Activated CD8-positive, alpha-beta memory T cell treated with anti-CD3 and anti-CD28 coated beads, Interleukin-2, amount 50 U/mL, for 48 hours (primary cell): ENCODE measurements around the gene UNC5B.

Experiments
- DNase-seq: peaks from one replicate; pipeline ENCODE4 v3.0.0-alpha.2; 2020

Gene UNC5B

GRCh38 chr10:71255808-71256660, 43.7 kb downstream of the UNC5B start:
- no peak for DNase-seq

GRCh38 chr10:71256661-71257318, 44.4 kb downstream of the UNC5B start:
- no peak for DNase-seq

GRCh38 chr10:71257319-71257997, 45.1 kb downstream of the UNC5B start:
- DNase-seq = no peak

DNA sequence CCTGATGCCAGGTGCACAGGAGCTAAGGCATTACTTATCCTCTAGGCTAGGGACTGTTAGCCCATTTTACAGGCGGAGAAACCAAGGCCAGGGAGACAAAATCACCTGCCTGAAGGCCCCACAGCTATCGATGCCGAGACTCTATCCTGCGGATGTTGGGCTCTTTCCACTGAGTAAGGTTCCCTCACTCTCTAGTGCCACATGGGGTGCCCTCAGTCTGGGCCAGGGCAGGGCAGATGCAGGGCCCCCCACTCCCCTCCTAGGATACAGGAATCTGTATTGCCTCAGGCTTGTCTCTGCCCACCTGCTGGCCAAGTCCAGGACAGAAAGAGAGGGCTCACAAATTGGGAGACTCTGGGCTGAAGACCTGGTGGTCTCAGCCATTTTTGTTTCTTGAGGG, 45.7 kb downstream of the UNC5B start:
- DNase-seq = no peak

GRCh38 chr10:71258446-71259145, 46.2 kb downstream of the UNC5B start:
- DNase-seq = no peak

- no peak for DNase-seq
These were observed 46.9 kb downstream of the UNC5B start for GRCh38 chr10:71259282-71259681.

DNA sequence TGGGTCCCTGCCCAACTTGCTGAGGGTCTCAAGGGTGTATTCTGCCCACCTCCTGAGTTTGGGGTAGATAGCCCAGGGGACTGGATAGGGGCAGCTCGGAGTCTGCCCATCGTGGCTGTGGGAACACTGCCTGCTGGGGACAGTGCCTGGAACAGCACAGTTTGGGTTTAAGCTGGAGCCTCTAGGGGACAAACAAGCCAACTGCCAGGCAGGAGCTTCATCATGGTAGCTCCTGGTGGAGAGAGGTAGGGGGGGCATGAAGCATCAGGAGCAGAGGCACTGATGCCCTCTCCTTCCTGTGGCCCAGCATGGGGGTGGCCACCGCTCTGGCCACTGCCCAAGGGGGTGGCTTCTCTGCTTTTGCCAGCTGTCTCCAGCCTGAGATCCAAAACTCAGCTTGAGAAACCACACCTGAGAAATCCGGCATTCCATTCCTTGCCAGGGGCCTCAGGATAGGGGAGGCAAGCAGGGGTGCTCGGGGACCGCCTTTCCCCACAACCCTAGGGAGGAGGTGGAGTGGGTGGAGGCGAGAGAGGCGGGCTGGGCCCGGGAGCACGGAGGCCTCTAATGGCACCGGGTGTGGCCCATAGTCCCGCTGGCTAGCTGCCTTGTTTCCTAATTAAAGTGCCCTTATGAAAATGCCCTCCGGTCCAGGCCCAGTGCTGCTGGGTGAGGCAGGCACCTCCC, 47.6 kb downstream of the UNC5B start:
- no peak for DNase-seq

DNA sequence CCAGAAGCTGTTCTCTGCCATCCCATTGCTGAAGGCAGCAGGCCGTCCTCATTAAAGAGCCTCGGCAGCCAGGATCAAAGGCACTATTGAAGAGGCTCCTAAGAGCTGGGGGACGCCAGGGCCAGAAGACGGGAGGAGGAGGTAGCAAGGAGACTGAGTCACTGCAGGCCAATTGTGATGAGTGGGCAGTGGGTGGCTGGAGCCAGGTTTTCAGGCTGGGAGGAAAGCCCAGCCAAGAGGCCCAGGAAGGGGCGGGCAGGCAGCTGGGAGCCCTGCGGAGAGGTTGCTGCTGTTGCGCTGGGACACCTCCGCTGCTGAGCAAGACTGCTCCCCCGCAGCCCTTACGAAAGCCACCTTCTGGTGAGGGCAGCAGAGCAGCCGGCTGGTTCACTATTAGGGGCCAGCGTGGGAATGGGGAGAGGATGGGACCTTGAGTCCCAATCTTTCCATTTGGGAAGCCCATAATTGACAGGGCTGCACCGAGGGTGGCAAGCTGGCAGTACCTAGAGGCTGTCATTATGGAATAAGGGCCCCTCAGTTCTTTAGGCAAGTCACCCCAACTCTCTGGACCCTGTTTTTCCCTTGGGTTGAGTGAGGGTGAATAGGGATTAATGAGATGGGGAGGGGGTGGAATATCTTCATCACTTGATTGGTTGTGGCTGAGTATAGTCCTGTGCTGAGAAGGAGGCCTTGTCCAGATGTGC, 48.4 kb downstream of the UNC5B start:
- DNase-seq = no peak

DNA sequence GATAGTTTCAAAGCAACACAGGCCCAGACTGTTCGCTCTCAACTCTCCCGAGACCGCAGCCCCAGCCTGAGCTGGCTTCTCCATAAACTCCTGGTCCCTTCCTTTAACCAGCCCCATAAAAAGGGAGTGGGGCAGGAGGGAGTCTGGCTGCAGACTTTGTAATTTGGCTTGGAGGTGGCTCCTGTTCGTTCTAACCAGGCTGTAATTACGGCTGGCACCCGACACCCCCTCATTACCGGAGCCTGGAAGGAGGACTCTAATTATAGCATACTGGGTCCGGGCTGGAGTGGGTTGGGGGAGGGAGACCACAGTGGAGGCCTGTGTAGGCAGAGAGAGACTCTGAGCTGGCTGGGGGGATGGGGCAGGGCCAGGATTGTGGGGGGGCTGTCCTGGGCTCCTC, 49.7 kb downstream of the UNC5B start:
- DNase-seq = no peak

DNA sequence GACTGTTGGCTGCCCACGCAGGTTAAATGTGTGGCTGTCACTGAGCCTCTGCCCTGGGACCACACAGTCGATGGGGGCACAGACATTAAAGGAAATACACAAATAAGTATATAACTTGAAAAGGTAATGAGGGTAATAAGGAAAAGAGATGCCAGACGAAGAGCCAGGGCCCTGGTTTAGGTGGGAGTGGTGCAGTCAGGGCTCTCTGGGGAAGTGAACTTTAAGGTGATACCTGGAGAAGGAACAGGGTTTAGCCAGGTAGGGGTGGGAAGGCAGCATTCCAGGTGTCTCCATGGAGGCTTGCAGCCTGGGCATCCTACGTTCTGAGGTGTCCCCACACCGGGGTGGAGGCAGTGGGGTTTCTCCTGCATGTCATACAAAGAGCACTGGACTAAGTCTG, 50.4 kb downstream of the UNC5B start:
- no peak for DNase-seq

GRCh38 chr10:71263376-71263775, 51.0 kb downstream of the UNC5B start:
- DNase-seq = no peak

DNA sequence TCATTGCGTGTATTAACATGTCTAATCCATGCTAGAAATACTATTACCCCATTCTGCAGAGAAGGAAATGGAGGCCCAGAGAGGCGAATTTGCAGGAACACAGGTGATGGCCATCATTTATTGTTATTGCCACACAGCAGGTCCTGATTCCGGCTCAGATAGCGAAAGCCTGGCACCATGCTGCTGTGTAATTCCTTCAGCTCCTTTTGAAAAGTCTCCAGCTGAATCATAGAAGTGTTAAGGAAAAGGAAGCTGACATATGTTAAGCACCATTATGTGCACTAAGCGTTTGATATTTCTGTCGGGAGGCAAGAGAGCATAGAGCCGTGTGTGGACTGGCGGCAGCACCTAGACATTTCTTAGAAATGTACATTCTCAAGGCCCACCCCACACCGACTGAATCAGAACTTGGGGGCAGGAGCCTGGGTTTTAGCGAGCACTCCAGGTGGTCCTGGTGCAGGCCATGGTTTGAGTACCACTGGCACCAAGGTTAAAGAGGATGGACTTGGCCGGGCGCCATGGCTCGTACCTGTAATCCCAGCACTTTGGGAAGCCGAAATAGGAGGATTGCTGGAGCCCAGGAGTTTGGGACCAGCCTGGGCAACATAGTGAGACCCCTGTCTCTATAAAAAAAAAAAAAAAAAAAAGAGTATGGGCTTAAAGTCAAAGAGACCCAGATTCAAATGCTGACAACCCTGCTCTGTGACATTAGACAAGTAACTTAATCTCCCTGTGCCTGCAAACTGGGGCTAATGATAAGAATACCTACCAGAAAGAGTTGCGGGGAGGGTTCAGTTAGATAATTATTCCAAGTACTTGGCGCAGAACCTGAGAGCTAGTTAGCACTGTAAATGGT, 52.2 kb downstream of the UNC5B start:
- no peak for DNase-seq

DNA sequence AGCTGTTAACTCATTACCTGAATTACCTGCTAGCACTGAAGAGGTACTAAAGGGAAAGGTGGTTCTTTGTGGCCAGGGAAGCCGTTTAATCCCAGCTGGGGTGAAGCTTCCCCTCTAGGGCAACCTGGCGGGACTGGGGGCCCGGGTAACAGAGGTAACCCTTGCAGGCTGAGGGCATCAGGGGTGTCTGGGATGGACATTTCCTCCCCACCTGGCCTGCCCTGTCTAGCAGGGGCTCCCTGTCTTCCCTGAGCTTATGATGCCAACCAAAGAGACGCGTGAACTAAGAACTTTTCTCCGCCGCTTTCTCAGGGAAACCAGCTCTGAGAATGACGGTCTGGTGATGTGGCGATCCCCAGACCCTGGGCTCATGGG, 52.8 kb downstream of the UNC5B start:
- no peak for DNase-seq

DNA sequence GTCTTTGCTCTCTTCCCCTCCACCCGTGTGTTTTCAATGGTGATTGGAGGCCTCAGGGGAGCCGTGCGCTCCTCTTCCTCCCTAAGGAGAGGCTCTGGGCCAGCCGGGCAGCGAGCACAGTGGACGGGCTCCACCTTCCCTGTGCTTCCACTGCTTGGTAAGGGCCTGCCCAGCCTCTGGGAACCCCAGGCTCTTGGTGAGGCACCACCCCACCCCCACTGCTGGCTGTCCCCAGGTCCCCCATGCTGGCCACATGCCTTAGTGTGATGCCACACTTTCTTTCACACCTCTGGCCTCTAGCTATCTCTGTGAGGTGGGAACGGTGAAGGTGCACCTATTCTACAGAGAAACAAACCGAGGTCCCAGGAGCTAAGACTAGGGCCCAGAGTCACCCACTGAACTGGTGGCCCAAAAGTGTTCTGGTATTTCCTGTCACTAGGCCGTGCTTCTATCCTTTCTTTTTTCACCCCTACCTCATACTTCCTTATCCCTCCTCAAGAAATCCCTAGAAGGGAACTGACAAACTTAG, 53.3 kb downstream of the UNC5B start:
- DNase-seq = no peak

DNA sequence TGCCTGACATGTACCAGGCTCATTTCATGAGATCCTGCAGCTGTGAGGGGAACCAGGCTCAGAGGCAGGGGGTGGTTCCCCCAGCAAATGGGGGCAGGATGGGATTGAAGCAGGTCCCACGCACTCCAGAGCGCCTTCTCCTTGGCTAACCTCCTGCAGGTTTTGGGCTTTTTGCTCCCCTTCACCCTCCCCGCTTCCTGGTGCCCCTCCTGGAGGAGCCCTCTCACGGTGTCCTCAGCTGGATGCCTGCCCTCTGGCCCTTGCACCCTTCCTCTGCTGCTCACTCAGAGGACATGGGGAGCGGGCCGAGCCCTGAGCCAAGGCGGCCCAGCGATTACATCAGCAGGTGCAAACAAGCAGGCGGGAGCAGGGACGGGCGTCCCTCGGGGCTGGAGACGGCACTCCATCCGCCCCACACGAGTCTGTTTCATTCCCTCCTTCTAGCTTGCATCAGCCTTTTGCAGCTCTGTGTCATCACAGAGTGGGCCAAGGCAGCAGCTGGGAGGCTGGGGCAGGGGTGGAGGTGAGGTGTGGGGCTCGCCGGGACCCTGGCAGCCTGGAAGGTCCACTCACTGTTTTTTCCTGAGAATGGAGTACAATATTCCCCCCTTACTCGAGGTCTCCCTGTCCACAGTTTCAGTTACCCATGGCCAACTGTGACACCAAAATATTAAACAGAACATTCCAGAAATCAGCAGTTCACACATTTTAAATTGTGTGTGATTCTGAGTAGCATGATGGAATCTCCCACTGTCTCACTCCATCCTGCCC, 54.0 kb downstream of the UNC5B start:
- DNase-seq = no peak

- no peak for DNase-seq
These were observed 54.6 kb downstream of the UNC5B start for GRCh38 chr10:71266918-71267442.

DNA sequence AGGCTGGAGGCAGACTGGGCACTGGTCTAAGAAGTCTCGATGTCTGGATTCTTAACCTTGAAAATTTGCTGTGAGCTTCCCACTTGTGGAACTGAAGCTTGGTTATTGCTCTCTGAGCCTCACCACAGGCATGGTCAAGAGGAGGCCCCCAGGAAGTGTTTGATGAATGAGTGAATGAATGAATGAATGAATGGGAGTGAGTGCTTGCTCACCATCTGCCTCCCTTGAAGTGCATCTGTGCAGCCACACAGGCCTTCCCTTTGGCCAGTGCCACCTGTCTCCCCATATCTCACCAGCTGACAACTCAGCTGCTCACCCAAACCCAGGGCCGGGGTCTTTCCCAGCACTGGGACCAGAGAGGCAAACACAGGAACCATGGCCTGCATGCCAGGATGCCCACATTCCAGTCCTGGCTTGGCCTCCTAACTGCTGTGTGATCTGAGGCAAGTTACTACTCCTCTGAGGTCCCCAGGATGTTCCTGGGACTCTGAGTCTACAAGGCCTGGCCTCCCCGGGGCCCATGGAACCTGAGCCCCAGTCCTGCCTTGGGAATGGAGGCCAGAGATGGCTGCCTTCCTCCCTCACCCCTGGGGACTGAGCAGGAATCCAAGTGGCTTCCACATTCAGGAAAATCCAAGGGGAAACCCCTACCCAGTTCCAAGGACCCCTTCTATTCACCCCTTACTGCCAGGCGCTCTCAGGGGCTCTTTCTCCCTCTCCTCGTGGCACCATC, 55.3 kb downstream of the UNC5B start:
- no peak for DNase-seq

DNA sequence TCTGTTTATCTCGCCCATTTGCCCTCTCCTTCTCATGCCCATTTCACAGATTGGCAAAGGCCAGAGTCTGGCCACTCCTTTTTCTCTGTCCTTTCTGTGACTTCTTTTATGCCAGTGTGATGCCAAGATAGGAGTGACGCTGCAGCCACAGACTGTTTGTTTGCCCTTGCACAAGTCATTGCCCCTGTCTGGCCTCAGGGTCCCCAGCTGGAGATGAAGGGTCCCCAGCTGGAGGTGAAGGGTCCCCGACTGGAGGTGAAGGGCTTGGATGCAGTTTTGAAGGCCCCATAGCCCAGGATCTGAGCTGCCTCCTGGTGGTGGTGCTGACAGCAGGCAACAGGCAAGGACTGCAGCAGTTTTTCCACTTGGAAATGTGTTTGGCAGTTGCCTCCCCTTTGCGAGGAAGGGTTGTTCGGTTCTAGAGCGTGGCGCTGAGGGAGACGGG, 55.9 kb downstream of the UNC5B start:
- no peak for DNase-seq

GRCh38 chr10:71268758-71269157, 56.4 kb downstream of the UNC5B start:
- DNase-seq = no peak
